PC-3 (cell line): ENCODE data around the gene MYEOV. TPM values are rescaled to one million over a fixed set of nuclear protein-coding genes. Genes with fewer than 3 reads are reported as not detected.

Experiments used
- ATAC-seq: fragments of 200-7000 bp; cut with Tn5 transposase; 2 replicates; pipeline ENCODE4 v1.9.1; 2020; ENCODE audit warnings: mild to moderate bottlenecking, moderate library complexity
- BruUV-seq: library from RNA; stranded (reverse); fragments of 400-500 nt; replicated peaks from 2 replicates; lab custom pipeline; 2021; lab: Mats Ljungman, UMichigan
- CTCF ChIA-PET: fragments of 300-600 bp; sonication (Branson Sonifier 250); formaldehyde crosslinking; loops from one replicate; lab custom pipeline; 2022; ENCODE audit warnings: antibody characterized with exemption; lab: Charles Lee
- POLR2A ChIA-PET: fragments of 300-600 bp; sonication (Branson Sonifier 250); formaldehyde crosslinking; loops from one replicate; lab custom pipeline; 2022; ENCODE audit warnings: antibody characterized with exemption; ENCODE audit not compliant: unreplicated experiment; lab: Charles Lee
- DNase-seq: peaks from one replicate; pipeline ENCODE4 v3.0.0-alpha.2; 2015
- H2AFZ ChIP-seq: fragments of 300-600 bp; sonication (generic); 2 replicates; pipeline ENCODE4 v1.6.0; 2016; ENCODE audit warnings: antibody characterized with exemption, low read length
- H3F3A ChIP-seq: fragments of 300-600 bp; sonication (generic); one replicate; pipeline ENCODE4 v1.6.0; 2017; ENCODE audit warnings: antibody characterized with exemption, low read length, control low read depth, mild to moderate bottlenecking; ENCODE audit not compliant: unreplicated experiment
- H3K27ac ChIP-seq: fragments of 300-600 bp; sonication (generic); 2 replicates; pipeline ENCODE4 v1.5.1; 2016; ENCODE audit warnings: mild to moderate bottlenecking, low read length
- H3K27me3 ChIP-seq: fragments of 300-600 bp; sonication (generic); 2 replicates; pipeline ENCODE4 v1.6.1; 2016; ENCODE audit warnings: low read length, mixed read lengths
- H3K36me3 ChIP-seq: fragments of 300-600 bp; sonication (generic); 2 replicates; pipeline ENCODE4 v1.6.1; 2016; ENCODE audit warnings: low read depth, mixed run types, low read length, mixed read lengths
- H3K4me1 ChIP-seq: fragments of 300-600 bp; sonication (generic); 2 replicates; pipeline ENCODE4 v1.5.1; 2016; ENCODE audit warnings: low read length; ENCODE audit not compliant: insufficient read depth
- H3K4me2 ChIP-seq: fragments of 300-600 bp; sonication (generic); 2 replicates; pipeline ENCODE4 v1.6.0; 2016; ENCODE audit warnings: low read length
- H3K4me3 ChIP-seq: fragments of 300-600 bp; sonication (generic); 2 replicates; pipeline ENCODE4 v1.5.1; 2016; ENCODE audit warnings: mild to moderate bottlenecking, low read length, mixed read lengths
- H3K79me2 ChIP-seq: fragments of 300-600 bp; sonication (generic); 2 replicates; pipeline ENCODE4 v1.6.1; 2017; ENCODE audit warnings: low read length, mixed read lengths
- H3K9ac ChIP-seq: fragments of 300-600 bp; sonication (generic); 2 replicates; pipeline ENCODE4 v1.6.0; 2016; ENCODE audit warnings: mild to moderate bottlenecking, low read length
- H3K9me2 ChIP-seq: fragments of 300-600 bp; sonication (generic); replicated peaks from 2 replicates; pipeline ENCODE4 v1.6.1; 2016; ENCODE audit warnings: mixed run types, low read length, mixed read lengths
- H3K9me3 ChIP-seq: fragments of 300-600 bp; sonication (generic); 2 replicates; pipeline ENCODE4 v1.6.1; 2016; ENCODE audit warnings: low read length, mixed read lengths
- H4K20me1 ChIP-seq: fragments of 300-600 bp; sonication (generic); 2 replicates; pipeline ENCODE4 v1.6.1; 2016; ENCODE audit warnings: low read length, mixed read lengths
- CTCF ChIP-seq: fragments of 300-600 bp; sonication (generic); conservative IDR thresholded peaks from 2 replicates; pipeline ENCODE4 v1.5.1; 2017; ENCODE audit warnings: antibody characterized with exemption, low read depth, mild to moderate bottlenecking, low read length
- EZH2 ChIP-seq: fragments of 300-600 bp; sonication (generic); IDR thresholded peaks from one replicate; pipeline ENCODE4 v1.6.1; 2017; ENCODE audit warnings: antibody characterized with exemption, mild to moderate bottlenecking, low read length; ENCODE audit not compliant: unreplicated experiment
- EZH2phosphoT487 ChIP-seq: fragments of 300-600 bp; sonication (generic); IDR thresholded peaks from 2 replicates; pipeline ENCODE4 v1.6.1; 2018; ENCODE audit warnings: mild to moderate bottlenecking, antibody characterized with exemption, low read length, borderline replicate concordance
- intact Hi-C: fragments of 100-400 bp; cut with micrococcal nuclease; formaldehyde crosslinking; loops from 2 replicates; pipeline ENCODE4 v1.9.0; 2023
- total RNA-seq: library from RNA; depleted of rRNA; stranded (reverse); fragments of >200 nt; gene quantifications from 2 replicates; pipeline ENCODE4 v1.2.3, GENCODE V29; 2014

The MYEOV gene
- total RNA-seq, 1 experiment from 2014 or later, result 59.0 TPM

DNA sequence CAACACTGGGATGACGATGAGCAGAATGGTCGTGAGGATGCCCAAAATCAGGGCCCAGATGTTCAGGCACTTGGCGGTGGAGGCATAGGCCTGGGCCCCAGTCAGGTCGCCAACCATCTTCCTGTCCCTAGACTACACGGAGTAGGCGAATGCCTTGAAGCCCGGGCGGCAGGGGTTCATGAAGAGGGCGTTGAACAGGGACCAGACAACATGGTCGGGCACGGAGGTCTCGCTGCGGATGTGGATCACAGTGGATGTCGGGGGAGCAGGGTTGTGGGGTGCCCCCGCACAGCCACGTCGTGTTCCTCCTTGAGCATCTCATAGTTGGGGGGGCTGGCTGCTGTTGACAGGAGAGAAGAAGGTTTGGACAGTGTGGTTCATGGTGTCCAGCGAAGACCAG, 9.5 kb downstream of the MYEOV start:
- no peak overlapping the region for H3K4me2 ChIP-seq
- H3K9me3 ChIP-seq, result no peaks in the 10 kb centered on the region
- no peak for DNase-seq
- H3K4me1 ChIP-seq, result peaks cover 47% of the 10 kb centered on the region
- H3K4me3 ChIP-seq, result no peak overlapping the region
- POLR2A ChIA-PET, result no interaction called here
- no peaks in the 10 kb centered on the region for H3K9me2 ChIP-seq
- CTCF ChIA-PET, result no interaction called here
- intact Hi-C loops, result loop anchor here (2.0 to 5.0 kb wide), 2 partner anchors 47 to 64 kb away; no protein-coding TSS in a partner anchor
- no peaks in the 10 kb centered on the region for H4K20me1 ChIP-seq
- ATAC-seq, result no peak
- H3K79me2 ChIP-seq, result peaks cover 92% of the 10 kb centered on the region
- TF ChIP-seq CTCF (no peak), EZH2 (no peak), EZH2phosphoT487 (no peak)
- no peak overlapping the region for H3K27ac ChIP-seq
- no peak overlapping the region for H2AFZ ChIP-seq
- no peaks in the 10 kb centered on the region for H3K27me3 ChIP-seq
- H3F3A ChIP-seq, result peaks cover 10% of the 10 kb centered on the region
- no TSS peak for BruUV-seq
- H3K36me3 ChIP-seq, result peaks cover 5% of the 10 kb centered on the region
- no peak overlapping the region for H3K9ac ChIP-seq

DNA sequence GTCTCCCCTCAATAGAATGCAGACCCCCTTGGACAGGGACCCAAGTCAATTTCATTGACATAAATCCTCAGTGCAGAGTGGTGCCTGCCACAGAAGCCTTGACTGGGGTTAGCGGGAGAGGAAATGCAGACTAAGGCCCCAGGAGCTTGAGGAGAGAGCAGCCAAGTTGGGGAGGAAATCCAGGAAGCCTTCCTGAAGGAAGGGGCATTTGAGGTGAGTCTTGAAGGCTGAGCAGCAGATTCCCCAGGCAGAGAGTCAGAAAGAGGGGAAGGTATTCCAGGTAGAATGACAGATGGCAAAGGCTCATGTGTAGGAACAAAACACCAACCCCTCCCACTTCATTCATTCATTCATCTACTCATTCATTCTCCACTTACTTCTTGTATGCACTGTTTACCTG, 10.3 kb downstream of the MYEOV start:
- DNase-seq, result no peak
- Histone ChIP-seq H3K36me3 (peaks cover 5% of the 10 kb centered on the region), H3K27me3 (no peaks in the 10 kb centered on the region), H4K20me1 (no peaks in the 10 kb centered on the region), H3K4me3 (no peak overlapping the region), H3K27ac (no peak overlapping the region), H2AFZ (no peak overlapping the region), H3K9me3 (no peaks in the 10 kb centered on the region), H3K4me2 (no peak overlapping the region), H3F3A (peaks cover 8% of the 10 kb centered on the region), H3K9me2 (no peaks in the 10 kb centered on the region), H3K4me1 (peaks cover 38% of the 10 kb centered on the region), H3K79me2 (peaks cover 92% of the 10 kb centered on the region), H3K9ac (no peak overlapping the region)
- ChIA-PET POLR2A (no interaction called here), CTCF (no interaction called here)
- TF ChIP-seq CTCF (no peak), EZH2 (no peak), EZH2phosphoT487 (no peak)
- intact Hi-C loops, result loop anchor here (5.0 kb wide), 1 partner anchor 63 kb away; no protein-coding TSS in a partner anchor
- BruUV-seq, result no TSS peak
- ATAC-seq, result no peak

DNA sequence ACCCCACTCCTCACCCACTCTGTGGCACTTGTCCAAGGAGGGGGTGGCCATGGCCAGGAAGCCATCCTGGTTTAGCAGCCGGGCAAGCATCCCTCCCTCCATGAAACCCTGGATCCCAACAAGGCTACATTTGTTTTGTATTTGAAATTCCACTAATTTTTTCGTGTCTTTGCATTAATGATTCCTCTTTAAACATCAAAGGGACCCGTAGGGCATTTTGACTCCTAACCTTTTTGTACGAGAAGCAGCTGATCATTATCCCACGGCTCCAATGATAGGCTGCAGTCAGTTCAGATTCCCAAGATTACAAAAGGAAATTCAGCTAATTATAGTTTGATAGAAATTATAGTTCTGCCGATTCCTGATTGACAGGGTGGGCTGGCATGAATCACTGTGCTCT, 10.7 kb downstream of the MYEOV start:
- intact Hi-C loops, result loop anchor here (5.0 kb wide), 1 partner anchor 63 kb away; no protein-coding TSS in a partner anchor
- ChIA-PET POLR2A (no interaction called here), CTCF (no interaction called here)
- Histone ChIP-seq H3K4me3 (no peak overlapping the region), H3K27ac (no peak overlapping the region), H3K27me3 (no peaks in the 10 kb centered on the region), H3K9me3 (no peaks in the 10 kb centered on the region), H4K20me1 (no peaks in the 10 kb centered on the region), H3K79me2 (peaks cover 89% of the 10 kb centered on the region), H3K36me3 (peaks cover 5% of the 10 kb centered on the region), H3K4me1 (peaks cover 34% of the 10 kb centered on the region), H3K4me2 (no peak overlapping the region), H2AFZ (no peak overlapping the region), H3F3A (peaks cover 6% of the 10 kb centered on the region), H3K9me2 (no peaks in the 10 kb centered on the region), H3K9ac (no peak overlapping the region)
- TF ChIP-seq EZH2 (no peak), EZH2phosphoT487 (no peak), CTCF (no peak)
- no peak for DNase-seq
- no TSS peak for BruUV-seq
- no peak for ATAC-seq
